H1 (cell line): ENCODE measurements around the gene BCKDHB.

Experiments
- CHD2 ChIP-seq: IDR thresholded peaks from 2 replicates; pipeline ENCODE4 v1.6.1; 2012; ENCODE audit warnings: low read length, improper control_type of control experiment
- CREB1 ChIP-seq: IDR thresholded peaks from 2 replicates; pipeline ENCODE4 v1.6.1; 2012; ENCODE audit warnings: inconsistent platforms
- EZH2 ChIP-seq: fragments of 200-600 bp; sonication (generic); IDR thresholded peaks from 2 replicates; pipeline ENCODE4 v1.7.1; 2012; ENCODE audit warnings: low read depth, mild to moderate bottlenecking, moderate library complexity, low read length, inconsistent platforms; ENCODE audit not compliant: severe bottlenecking
- KDM1A ChIP-seq: fragments of 200-600, 300-600 bp; sonication (generic); IDR thresholded peaks from 2 replicates; pipeline ENCODE4 v1.7.1; 2016; ENCODE audit warnings: mild to moderate bottlenecking, low read length, borderline replicate concordance
- POLR2A ChIP-seq, 2 experiments: IDR thresholded peaks; 1 replicate in 1 of 2; 2 replicates in 1 of 2; pipeline ENCODE4 v1.6.1; 2011; ENCODE audit warnings: low read depth in 2 of 2, low read length in 2 of 2, mild to moderate bottlenecking in 2 of 2; ENCODE audit errors: control extremely low read depth in 1 of 2
- RFX5 ChIP-seq: IDR thresholded peaks from 2 replicates; pipeline ENCODE4 v1.6.1; 2011; ENCODE audit warnings: low read depth, low read length, improper control_type of control experiment, borderline replicate concordance
- RNF2 ChIP-seq: fragments of 200-900, 300-1000 bp; sonication (generic); IDR thresholded peaks from 2 replicates; pipeline ENCODE4 v1.7.1; 2016; ENCODE audit warnings: borderline replicate concordance, low read depth, mild to moderate bottlenecking, antibody characterized with exemption, low read length; ENCODE audit not compliant: poor library complexity, severe bottlenecking; ENCODE audit errors: missing control alignments
- TAF1 ChIP-seq: IDR thresholded peaks from 2 replicates; pipeline ENCODE4 v1.6.1; 2011; ENCODE audit warnings: mild to moderate bottlenecking, low read depth, low read length
- TBP ChIP-seq: IDR thresholded peaks from 2 replicates; pipeline ENCODE4 v1.6.1; 2011; ENCODE audit warnings: low read depth, low read length, improper control_type of control experiment
- TF ChIP-seq, protein P1 (sequence below), 3 experiments: IDR thresholded peaks; 1 replicate in 2 of 3; 2 replicates in 1 of 3; pipeline versions ENCODE4 v1.5.1 to v1.6.1; 2011; ENCODE audit warnings: low read length in 3 of 3, mild to moderate bottlenecking in 3 of 3, inconsistent platforms in 2 of 3, low read depth in 1 of 3, moderate library complexity in 1 of 3; ENCODE audit not compliant: insufficient read depth in 1 of 3; ENCODE audit errors: control extremely low read depth in 1 of 3

DNA sequence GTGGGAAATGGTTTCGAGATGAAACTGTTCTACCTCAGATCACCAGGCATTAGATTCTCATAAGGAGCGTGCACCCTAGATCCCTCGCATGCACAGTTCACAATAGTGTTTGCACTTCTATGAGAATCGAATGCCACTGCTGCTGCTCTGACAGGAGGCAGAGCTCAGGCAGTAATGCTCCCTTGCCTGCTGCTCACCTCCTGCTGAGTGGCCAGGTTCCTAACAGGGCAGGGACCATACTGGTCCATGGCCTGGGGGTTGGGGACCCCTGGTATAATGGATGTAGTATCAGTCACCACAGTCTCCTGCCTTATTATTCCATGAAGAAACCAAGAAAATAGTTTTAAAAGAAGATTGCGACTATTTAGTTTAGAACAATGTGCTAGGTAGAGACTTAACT is 127.5 kb downstream of the BCKDHB start:
- TF ChIP-seq, protein P1, sequence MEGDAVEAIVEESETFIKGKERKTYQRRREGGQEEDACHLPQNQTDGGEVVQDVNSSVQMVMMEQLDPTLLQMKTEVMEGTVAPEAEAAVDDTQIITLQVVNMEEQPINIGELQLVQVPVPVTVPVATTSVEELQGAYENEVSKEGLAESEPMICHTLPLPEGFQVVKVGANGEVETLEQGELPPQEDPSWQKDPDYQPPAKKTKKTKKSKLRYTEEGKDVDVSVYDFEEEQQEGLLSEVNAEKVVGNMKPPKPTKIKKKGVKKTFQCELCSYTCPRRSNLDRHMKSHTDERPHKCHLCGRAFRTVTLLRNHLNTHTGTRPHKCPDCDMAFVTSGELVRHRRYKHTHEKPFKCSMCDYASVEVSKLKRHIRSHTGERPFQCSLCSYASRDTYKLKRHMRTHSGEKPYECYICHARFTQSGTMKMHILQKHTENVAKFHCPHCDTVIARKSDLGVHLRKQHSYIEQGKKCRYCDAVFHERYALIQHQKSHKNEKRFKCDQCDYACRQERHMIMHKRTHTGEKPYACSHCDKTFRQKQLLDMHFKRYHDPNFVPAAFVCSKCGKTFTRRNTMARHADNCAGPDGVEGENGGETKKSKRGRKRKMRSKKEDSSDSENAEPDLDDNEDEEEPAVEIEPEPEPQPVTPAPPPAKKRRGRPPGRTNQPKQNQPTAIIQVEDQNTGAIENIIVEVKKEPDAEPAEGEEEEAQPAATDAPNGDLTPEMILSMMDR (IDR thresholded peaks at IDR 0.05; ENCODE audit: control extremely low read depth in 1 of 3, insufficient read depth in 1 of 3, low read depth in 1 of 3, low read length in 3 of 3) = no peak
- TF ChIP-seq TAF1 (no peak), EZH2 (no peak), TBP (no peak), RFX5 (no peak), RNF2 (no peak), POLR2A (IDR thresholded peaks at IDR 0.05; ENCODE audit: control extremely low read depth in 1 of 2, low read depth in 2 of 2, low read length in 2 of 2) (no peak), CHD2 (no peak), CREB1 (no peak), KDM1A (no peak)
